Ovary (tissue), 3 donors: ENCODE data around the gene PSMB7.

Source experiments
- EP300 ChIP-seq: sonication (generic); formaldehyde crosslinking; IDR thresholded peaks from one replicate; pipeline ENCODE4 v1.6.1; 2017; ENCODE audit warnings: antibody characterized with exemption
- TF ChIP-seq, protein P1 (sequence below), 3 donors: fragments of 450-650 bp in 2 of 3; fragments of 200-600 bp in 1 of 3; IDR thresholded peaks; one replicate each; pipeline versions ENCODE4 v1.5.1 to v1.8.0; 2016 to 2022; ENCODE audit warnings: antibody characterized with exemption in 3 of 3, mild to moderate bottlenecking in 1 of 3
- donor health status: DM: no; HTN: no; CAD: no.

DNA sequence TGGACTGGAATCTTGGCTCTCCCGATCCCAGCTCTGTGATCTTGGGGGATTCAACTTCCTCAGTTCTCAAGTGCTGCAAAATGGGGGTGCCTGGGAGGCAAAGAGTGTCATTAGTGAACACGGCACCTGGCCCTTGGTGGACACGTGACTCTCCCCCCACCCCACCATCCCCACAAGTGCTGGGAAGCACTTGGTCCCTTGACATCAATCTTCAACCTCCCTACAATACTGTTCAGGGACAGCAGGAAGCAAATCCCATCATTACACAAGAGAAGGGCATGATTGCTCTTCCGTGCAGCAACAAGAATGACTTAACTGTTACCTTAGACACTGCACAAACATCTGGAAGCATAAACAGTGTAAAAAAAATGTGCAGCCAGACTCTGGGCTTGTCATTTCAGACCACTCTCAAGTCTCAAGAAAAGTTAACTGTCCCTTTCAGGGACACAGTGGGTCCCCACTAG, 61.4 kb downstream of the PSMB7 start:
- TF ChIP-seq, protein P1, sequence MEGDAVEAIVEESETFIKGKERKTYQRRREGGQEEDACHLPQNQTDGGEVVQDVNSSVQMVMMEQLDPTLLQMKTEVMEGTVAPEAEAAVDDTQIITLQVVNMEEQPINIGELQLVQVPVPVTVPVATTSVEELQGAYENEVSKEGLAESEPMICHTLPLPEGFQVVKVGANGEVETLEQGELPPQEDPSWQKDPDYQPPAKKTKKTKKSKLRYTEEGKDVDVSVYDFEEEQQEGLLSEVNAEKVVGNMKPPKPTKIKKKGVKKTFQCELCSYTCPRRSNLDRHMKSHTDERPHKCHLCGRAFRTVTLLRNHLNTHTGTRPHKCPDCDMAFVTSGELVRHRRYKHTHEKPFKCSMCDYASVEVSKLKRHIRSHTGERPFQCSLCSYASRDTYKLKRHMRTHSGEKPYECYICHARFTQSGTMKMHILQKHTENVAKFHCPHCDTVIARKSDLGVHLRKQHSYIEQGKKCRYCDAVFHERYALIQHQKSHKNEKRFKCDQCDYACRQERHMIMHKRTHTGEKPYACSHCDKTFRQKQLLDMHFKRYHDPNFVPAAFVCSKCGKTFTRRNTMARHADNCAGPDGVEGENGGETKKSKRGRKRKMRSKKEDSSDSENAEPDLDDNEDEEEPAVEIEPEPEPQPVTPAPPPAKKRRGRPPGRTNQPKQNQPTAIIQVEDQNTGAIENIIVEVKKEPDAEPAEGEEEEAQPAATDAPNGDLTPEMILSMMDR (IDR thresholded peaks at IDR 0.05): no peak
- no peak for TF ChIP-seq EP300
